CD4-positive, CD25-positive, alpha-beta regulatory T cell (primary cell): ENCODE measurements around the gene SLC39A5. TPM values are rescaled to one million over a fixed set of nuclear protein-coding genes. Genes with fewer than 3 reads are reported as not detected.

ENCODE experiments used
- ATAC-seq, 2 donors: fragments of 150-1000 bp; cut with Tn5 transposase; one replicate each; pipeline ENCODE4 v1.10.0; 2021; ENCODE audit warnings: low read depth in 2 of 2, moderate number of reproducible peaks in 2 of 2, moderate library complexity in 1 of 2
- DNase-seq, 3 donors: peaks; one replicate each; pipeline versions ENCODE4 v3.0.0 to v3.0.0-alpha.2; 2012 to 2022; ENCODE audit warnings: mixed read lengths in 1 of 3
- H3K27ac ChIP-seq: one replicate; pipeline ENCODE4 v1.7.0; 2013; ENCODE audit warnings: mild to moderate bottlenecking, low read length; ENCODE audit not compliant: insufficient read depth, poor library complexity, severe bottlenecking
- H3K27me3 ChIP-seq: one replicate; pipeline ENCODE4 v1.7.0; 2013; ENCODE audit warnings: low read length; ENCODE audit not compliant: control insufficient read depth, insufficient read depth
- H3K36me3 ChIP-seq: one replicate; pipeline ENCODE4 v1.7.0; 2013; ENCODE audit warnings: mild to moderate bottlenecking, low read length, moderate library complexity; ENCODE audit not compliant: control insufficient read depth, insufficient read depth
- H3K4me1 ChIP-seq: 2 replicates; pipeline ENCODE4 v1.7.0; 2013; ENCODE audit warnings: mild to moderate bottlenecking, low read length; ENCODE audit not compliant: insufficient read depth, control insufficient read depth, poor library complexity, severe bottlenecking
- H3K4me3 ChIP-seq: one replicate; pipeline ENCODE4 v1.7.0; 2013; ENCODE audit warnings: low read depth, mild to moderate bottlenecking, low read length, moderate library complexity
- H3K9me3 ChIP-seq, 2 experiments: 1 replicate in 1 of 2; 2 replicates in 1 of 2; pipeline ENCODE4 v1.7.0; 2013; ENCODE audit warnings: low read length in 2 of 2, mild to moderate bottlenecking in 1 of 2, moderate library complexity in 1 of 2; ENCODE audit not compliant: control insufficient read depth in 2 of 2
- H3K27ac Mint-ChIP-seq, 3 donors: one replicate each; pipeline ENCODE4 v1.8.0; 2020 to 2022; ENCODE audit warnings: mild to moderate bottlenecking in 3 of 3, mixed read lengths in 3 of 3, moderate library complexity in 2 of 3
- H3K27me3 Mint-ChIP-seq: one replicate; pipeline ENCODE4 v1.8.0; 2022; ENCODE audit warnings: mild to moderate bottlenecking, mixed read lengths
- H3K36me3 Mint-ChIP-seq: one replicate; pipeline ENCODE4 v1.8.0; 2020; ENCODE audit warnings: mixed read lengths
- H3K4me1 Mint-ChIP-seq, 4 donors: one replicate each; pipeline ENCODE4 v1.8.0; 2020 to 2022; ENCODE audit warnings: mixed read lengths in 4 of 4, mild to moderate bottlenecking in 1 of 4
- H3K4me3 Mint-ChIP-seq, 4 donors: one replicate each; pipeline ENCODE4 v1.8.0; 2020 to 2022; ENCODE audit warnings: mild to moderate bottlenecking in 4 of 4, mixed read lengths in 4 of 4, moderate library complexity in 3 of 4
- H3K9me3 Mint-ChIP-seq, 7 donors: one replicate each; pipeline ENCODE4 v1.8.0; 2020 to 2022; ENCODE audit warnings: mixed read lengths in 7 of 7, mild to moderate bottlenecking in 3 of 7, moderate library complexity in 2 of 7
- polyA plus RNA-seq, 4 donors: library from polyadenylated mRNA; unstranded; fragments of 300-500 nt; fragmentation: Illumina TruSeq; gene quantifications; one replicate each; pipeline ENCODE4 v1.2.3, GENCODE V29; 2021
- total RNA-seq: library from RNA; stranded (reverse); gene quantifications from one replicate; pipeline ENCODE4 v1.2.3, GENCODE V29; 2022

The SLC39A5 gene
- total and polyA plus RNA-seq, 5 donors from 2014 or later: 2.0 TPM; not detected in 4

- peaks cover 0 to 2% (median 0%) of the 10 kb centered on the region in 4 donors for H3K4me1 Mint-ChIP-seq
- H3K4me3 ChIP-seq: no peak overlapping the region
- ATAC-seq: no peak
- no peaks in the 10 kb centered on the region for H3K27me3 ChIP-seq
- H3K36me3 ChIP-seq: peaks cover 28% of the 10 kb centered on the region
- DNase-seq: no peak
- H3K27me3 Mint-ChIP-seq: no peaks in the 10 kb centered on the region
- no peaks in the 10 kb centered on the region for H3K9me3 ChIP-seq
- no peaks in the 10 kb centered on the region for H3K9me3 Mint-ChIP-seq
- H3K4me1 ChIP-seq: no peaks in the 10 kb centered on the region
- no peak overlapping the region for H3K27ac ChIP-seq
- H3K27ac Mint-ChIP-seq: peak overlapping the region; percentile 15 to 77 (median 49)
- no peak overlapping the region for H3K4me3 Mint-ChIP-seq
- H3K36me3 Mint-ChIP-seq: peaks cover 18% of the 10 kb centered on the region
Measured at GRCh38 chr12:56204275-56204674, 25.6 kb upstream of the SLC39A5 start.

GRCh38 chr12:56205445-56205844 lies 24.4 kb upstream of the SLC39A5 start:
- Mint-ChIP-seq H3K4me1 (peaks cover 0 to 2% (median 0%) of the 10 kb centered on the region in 4 donors), H3K4me3 (no peak overlapping the region), H3K27ac (no peak overlapping the region), H3K27me3 (no peaks in the 10 kb centered on the region), H3K9me3 (no peaks in the 10 kb centered on the region), H3K36me3 (peaks cover 26% of the 10 kb centered on the region)
- no peaks in the 10 kb centered on the region for H3K27me3 ChIP-seq
- DNase-seq (no peak), ATAC-seq (peak in 1 of 2 donors; percentile 31)
- H3K4me3 ChIP-seq: no peak overlapping the region
- H3K27ac ChIP-seq: no peak overlapping the region
- no peaks in the 10 kb centered on the region for H3K4me1 ChIP-seq
- H3K9me3 ChIP-seq: no peaks in the 10 kb centered on the region
- peaks cover 35% of the 10 kb centered on the region for H3K36me3 ChIP-seq

- peak in 1 of 2 donors; percentile 29 for ATAC-seq
- no peaks in the 10 kb centered on the region for H3K9me3 ChIP-seq
- no peak overlapping the region for H3K4me3 ChIP-seq
- H3K4me1 ChIP-seq: no peaks in the 10 kb centered on the region
- H3K4me1 Mint-ChIP-seq: peaks cover 0 to 2% (median 0%) of the 10 kb centered on the region in 4 donors
- no peaks in the 10 kb centered on the region for H3K27me3 Mint-ChIP-seq
- DNase-seq: peak; percentile 23 to 53 (median 27)
- H3K36me3 Mint-ChIP-seq: peaks cover 33% of the 10 kb centered on the region
- no peak overlapping the region for H3K4me3 Mint-ChIP-seq
- H3K27ac ChIP-seq: no peak overlapping the region
- no peaks in the 10 kb centered on the region for H3K9me3 Mint-ChIP-seq
- H3K27me3 ChIP-seq: no peaks in the 10 kb centered on the region
- peak overlapping the region in 2 of 3 donors; percentile 18 to 78 for H3K27ac Mint-ChIP-seq
- peaks cover 38% of the 10 kb centered on the region for H3K36me3 ChIP-seq
Measured at GRCh38 chr12:56206452-56207166, 23.2 kb upstream of the SLC39A5 start.

- Histone ChIP-seq H3K27me3 (no peaks in the 10 kb centered on the region), H3K4me1 (no peaks in the 10 kb centered on the region), H3K36me3 (peaks cover 50% of the 10 kb centered on the region), H3K9me3 (no peaks in the 10 kb centered on the region), H3K4me3 (no peak overlapping the region), H3K27ac (no peak overlapping the region)
- peaks cover 0 to 2% (median 0%) of the 10 kb centered on the region in 4 donors for H3K4me1 Mint-ChIP-seq
- H3K4me3 Mint-ChIP-seq: no peak overlapping the region
- no peak for DNase-seq
- H3K27me3 Mint-ChIP-seq: no peaks in the 10 kb centered on the region
- no peak for ATAC-seq
- no peak overlapping the region for H3K27ac Mint-ChIP-seq
- H3K36me3 Mint-ChIP-seq: peaks cover 39% of the 10 kb centered on the region
- no peaks in the 10 kb centered on the region for H3K9me3 Mint-ChIP-seq
Measured at GRCh38 chr12:56208006-56208405, 21.8 kb upstream of the SLC39A5 start.

GRCh38 chr12:56212361-56212760 lies 17.5 kb upstream of the SLC39A5 start:
- no peak for ATAC-seq
- H3K4me3 Mint-ChIP-seq: no peak overlapping the region

GRCh38 chr12:56213878-56214277 lies 16.0 kb upstream of the SLC39A5 start:
- H3K9me3 ChIP-seq: no peaks in the 10 kb centered on the region
- no peaks in the 10 kb centered on the region for H3K27me3 Mint-ChIP-seq

More at GRCh38 chr12:56212361-56212760, 17.5 kb upstream of the SLC39A5 start:
- H3K36me3 ChIP-seq: peaks cover 62% of the 10 kb centered on the region
- H3K27ac Mint-ChIP-seq: no peak overlapping the region
- H3K4me1 ChIP-seq: no peaks in the 10 kb centered on the region
- H3K9me3 ChIP-seq: no peaks in the 10 kb centered on the region
- H3K27me3 ChIP-seq: no peaks in the 10 kb centered on the region
- peaks cover 45% of the 10 kb centered on the region for H3K36me3 Mint-ChIP-seq
- H3K4me3 ChIP-seq: no peak overlapping the region
- H3K27ac ChIP-seq: no peak overlapping the region
- no peaks in the 10 kb centered on the region for H3K27me3 Mint-ChIP-seq
- no peak for DNase-seq
- no peaks in the 10 kb centered on the region for H3K9me3 Mint-ChIP-seq
- H3K4me1 Mint-ChIP-seq: peaks cover 5 to 13% (median 9%) of the 10 kb centered on the region in 4 donors

GRCh38 chr12:56216461-56216860 lies 13.4 kb upstream of the SLC39A5 start:
- DNase-seq: no peak
- Histone ChIP-seq H3K4me3 (no peak overlapping the region), H3K9me3 (no peaks in the 10 kb centered on the region), H3K27ac (no peak overlapping the region), H3K4me1 (peaks cover 15% of the 10 kb centered on the region), H3K36me3 (peaks cover 42% of the 10 kb centered on the region), H3K27me3 (no peaks in the 10 kb centered on the region)
- H3K9me3 Mint-ChIP-seq: no peaks in the 10 kb centered on the region
- ATAC-seq: no peak
- peak overlapping the region in 2 of 3 donors; percentile 65 to 76 for H3K27ac Mint-ChIP-seq
- H3K4me3 Mint-ChIP-seq: no peak overlapping the region
- H3K4me1 Mint-ChIP-seq: peaks cover 10 to 34% (median 17%) of the 10 kb centered on the region in 4 donors
- peaks cover under 1% of the 10 kb centered on the region for H3K27me3 Mint-ChIP-seq
- H3K36me3 Mint-ChIP-seq: peaks cover 23% of the 10 kb centered on the region

More at GRCh38 chr12:56213878-56214277, 16.0 kb upstream of the SLC39A5 start:
- H3K4me3 Mint-ChIP-seq: peak overlapping the region in 1 of 4 donors; percentile 48
- peaks cover 52% of the 10 kb centered on the region for H3K36me3 ChIP-seq
- no peaks in the 10 kb centered on the region for H3K27me3 ChIP-seq
- DNase-seq (no peak), ATAC-seq (no peak)
- H3K4me1 Mint-ChIP-seq: peaks cover 5 to 20% (median 10%) of the 10 kb centered on the region in 4 donors
- H3K4me1 ChIP-seq: no peaks in the 10 kb centered on the region
- no peaks in the 10 kb centered on the region for H3K9me3 Mint-ChIP-seq
- peaks cover 38% of the 10 kb centered on the region for H3K36me3 Mint-ChIP-seq
- no peak overlapping the region for H3K4me3 ChIP-seq
- peak overlapping the region in 1 of 3 donors; percentile 83 for H3K27ac Mint-ChIP-seq
- H3K27ac ChIP-seq: no peak overlapping the region

GRCh38 chr12:56219840-56220239 lies 10.0 kb upstream of the SLC39A5 start:
- H3K36me3 ChIP-seq: peaks cover 12% of the 10 kb centered on the region
- peak overlapping the region in 1 of 3 donors; percentile 46 for H3K27ac Mint-ChIP-seq
- H3K4me3 ChIP-seq: no peak overlapping the region
- peaks cover 4% of the 10 kb centered on the region for H3K27me3 Mint-ChIP-seq
- no peaks in the 10 kb centered on the region for H3K27me3 ChIP-seq
- no peak for ATAC-seq
- no peaks in the 10 kb centered on the region for H3K9me3 ChIP-seq
- peaks cover 10% of the 10 kb centered on the region for H3K36me3 Mint-ChIP-seq
- H3K27ac ChIP-seq: no peak overlapping the region
- peaks cover 41% of the 10 kb centered on the region for H3K4me1 ChIP-seq
- no peaks in the 10 kb centered on the region for H3K9me3 Mint-ChIP-seq
- peak overlapping the region in 3 of 4 donors; percentile 25 to 59 (median 58) for H3K4me3 Mint-ChIP-seq
- peaks cover 22 to 62% (median 39%) of the 10 kb centered on the region in 4 donors for H3K4me1 Mint-ChIP-seq
- no peak for DNase-seq
